WI38 (cell line): ENCODE measurements around the gene EMD.
"Not testable (repeated sequence)": the region's sequence is repeated elsewhere in the genome, so short reads cannot be mapped to it uniquely, and the experiment has no call there.

Experiments used
- H3K4me3 ChIP-seq: 2 replicates; pipeline ENCODE4 v1.5.1; 2011; ENCODE audit warnings: low read depth, mild to moderate bottlenecking, control low read depth, low read length
- CTCF ChIP-seq: IDR thresholded peaks from 2 replicates; pipeline ENCODE4 v1.5.1; 2012; ENCODE audit warnings: low read depth, mild to moderate bottlenecking, control low read depth, low read length

EMD gene

GRCh38 chrX:154378799-154379568 lies at the start of gene EMD:
Gene EMD (plus strand): TSS chrX:154379295. CDS start chrX:154379485, 190 bp downstream.
- H3K4me3 ChIP-seq, result peak within 1 kb of the TSS; percentile 74
- no peak for TF ChIP-seq CTCF

- no peak overlapping the region for H3K4me3 ChIP-seq
- no peak for TF ChIP-seq CTCF
These were observed 46.5 kb upstream of the EMD start for GRCh38 chrX:154332561-154332960.

GRCh38 chrX:154333116-154333515 lies 46.0 kb upstream of the EMD start:
- TF ChIP-seq CTCF, result no peak
- no peak overlapping the region for H3K4me3 ChIP-seq

- no peak for TF ChIP-seq CTCF
- no peak overlapping the region for H3K4me3 ChIP-seq
These were observed 45.2 kb upstream of the EMD start for GRCh38 chrX:154333837-154334271.

GRCh38 chrX:154334496-154334895 lies 44.6 kb upstream of the EMD start:
- no peak for TF ChIP-seq CTCF
- H3K4me3 ChIP-seq, result no peak overlapping the region

- H3K4me3 ChIP-seq, result not testable (repeated sequence)
These were observed 37.4 kb upstream of the EMD start for GRCh38 chrX:154341399-154342298.

GRCh38 chrX:154343063-154343462 lies 36.0 kb upstream of the EMD start:
- H3K4me3 ChIP-seq, result not testable (repeated sequence)

GRCh38 chrX:154343620-154344019 lies 35.5 kb upstream of the EMD start:
- H3K4me3 ChIP-seq, result not testable (repeated sequence)
